DOHH2 (cell line): ENCODE data around the gene SMG6.
"Not testable (repeated sequence)": the region's sequence is repeated elsewhere in the genome, so short reads cannot be mapped to it uniquely, and the experiment has no call there.

ENCODE experiments used
- H3F3A ChIP-seq: fragments of 200-600 bp; sonication (generic), shearing (Covaris generic); 2 replicates; pipeline ENCODE4 v1.6.0; 2016; ENCODE audit warnings: antibody characterized with exemption, mild to moderate bottlenecking; ENCODE audit not compliant: control insufficient read depth, insufficient read depth
- H3K27ac ChIP-seq: fragments of 200-600 bp; sonication (generic); 2 replicates; pipeline ENCODE4 v1.5.1; 2014; ENCODE audit warnings: low read depth, mild to moderate bottlenecking, low read length, moderate library complexity
- H3K27me3 ChIP-seq: fragments of 200-600 bp; sonication (generic); 2 replicates; pipeline ENCODE4 v1.6.1; 2014; ENCODE audit warnings: mild to moderate bottlenecking, low read length, mixed read lengths; ENCODE audit not compliant: control insufficient read depth
- H3K36me3 ChIP-seq: fragments of 200-600 bp; sonication (generic); 2 replicates; pipeline ENCODE4 v1.6.1; 2014; ENCODE audit warnings: mild to moderate bottlenecking, low read length, moderate library complexity, mixed read lengths; ENCODE audit not compliant: control insufficient read depth
- H3K4me1 ChIP-seq: fragments of 200-600 bp; sonication (generic); 2 replicates; pipeline ENCODE4 v1.6.1; 2014; ENCODE audit warnings: mild to moderate bottlenecking, low read length, mixed read lengths; ENCODE audit not compliant: control insufficient read depth
- H3K4me2 ChIP-seq: fragments of 200-600 bp; sonication (generic); 2 replicates; pipeline ENCODE4 v1.6.0; 2014; ENCODE audit warnings: mild to moderate bottlenecking, low read length, moderate library complexity
- H3K4me3 ChIP-seq: fragments of 200-600 bp; sonication (generic); 2 replicates; pipeline ENCODE4 v1.5.1; 2014; ENCODE audit warnings: mild to moderate bottlenecking, low read length, mixed read lengths
- H3K79me2 ChIP-seq: fragments of 200-600 bp; sonication (generic); 2 replicates; pipeline ENCODE4 v1.6.1; 2014; ENCODE audit warnings: mild to moderate bottlenecking, low read length, mixed read lengths; ENCODE audit not compliant: control insufficient read depth
- H3K9me2 ChIP-seq: fragments of 200-600 bp; sonication (generic); replicated peaks from 2 replicates; pipeline ENCODE4 v1.6.1; 2014; ENCODE audit warnings: mild to moderate bottlenecking, low read length, mixed read lengths; ENCODE audit not compliant: control insufficient read depth
- H3K9me3 ChIP-seq: fragments of 200-600 bp; sonication (generic); 2 replicates; pipeline ENCODE4 v1.6.1; 2014; ENCODE audit warnings: antibody characterized with exemption, low read length, mixed read lengths; ENCODE audit not compliant: control insufficient read depth, insufficient read depth
- H4K20me1 ChIP-seq: fragments of 200-600 bp; sonication (generic); 2 replicates; pipeline ENCODE4 v1.6.0; 2014; ENCODE audit warnings: low read depth, mild to moderate bottlenecking, antibody characterized with exemption, low read length, moderate library complexity; ENCODE audit not compliant: control insufficient read depth, insufficient read depth
- CTCF ChIP-seq: fragments of 200-600 bp; sonication (generic); IDR thresholded peaks from one replicate; pipeline ENCODE4 v1.5.1; 2014; ENCODE audit warnings: antibody characterized with exemption, mild to moderate bottlenecking, low read depth, low read length; ENCODE audit not compliant: poor library complexity, severe bottlenecking
- EZH2phosphoT487 ChIP-seq: fragments of 200-600 bp; sonication (generic); IDR thresholded peaks from 2 replicates; pipeline ENCODE4 v1.6.1; 2017; ENCODE audit warnings: borderline replicate concordance, mild to moderate bottlenecking, antibody characterized with exemption, low read length, moderate library complexity, mixed read lengths

The SMG6 gene

GRCh38 chr17:2267354-2267753, 36.2 kb downstream of the SMG6 start:
- no peaks in the 10 kb centered on the region for H3K27me3 ChIP-seq
- H3K4me3 ChIP-seq = no peak overlapping the region
- no peak overlapping the region for H3K4me2 ChIP-seq
- TF ChIP-seq CTCF (no peak), EZH2phosphoT487 (no peak)
- no peaks in the 10 kb centered on the region for H3K4me1 ChIP-seq
- H3K79me2 ChIP-seq = no peaks in the 10 kb centered on the region
- no peak overlapping the region for H3K27ac ChIP-seq
- peaks cover 13% of the 10 kb centered on the region for H3K36me3 ChIP-seq
- no peaks in the 10 kb centered on the region for H3K9me3 ChIP-seq
- no peaks in the 10 kb centered on the region for H3F3A ChIP-seq
- H4K20me1 ChIP-seq = no peaks in the 10 kb centered on the region
- H3K9me2 ChIP-seq = no peaks in the 10 kb centered on the region

GRCh38 chr17:2266865-2267228, 36.7 kb downstream of the SMG6 start:
- no peak overlapping the region for H3K4me2 ChIP-seq
- no peaks in the 10 kb centered on the region for H3F3A ChIP-seq
- no peaks in the 10 kb centered on the region for H4K20me1 ChIP-seq
- no peaks in the 10 kb centered on the region for H3K9me3 ChIP-seq
- no peaks in the 10 kb centered on the region for H3K4me1 ChIP-seq
- H3K9me2 ChIP-seq = no peaks in the 10 kb centered on the region
- no peaks in the 10 kb centered on the region for H3K79me2 ChIP-seq
- H3K27ac ChIP-seq = no peak overlapping the region
- no peak for TF ChIP-seq CTCF
- no peak for TF ChIP-seq EZH2phosphoT487
- H3K4me3 ChIP-seq = no peak overlapping the region
- peaks cover 16% of the 10 kb centered on the region for H3K36me3 ChIP-seq
- H3K27me3 ChIP-seq = no peaks in the 10 kb centered on the region

GRCh38 chr17:2266045-2266864, 37.3 kb downstream of the SMG6 start:
- Histone ChIP-seq H3K4me1 (no peaks in the 10 kb centered on the region), H3K36me3 (peaks cover 19% of the 10 kb centered on the region), H3F3A (no peaks in the 10 kb centered on the region), H3K27ac (no peak overlapping the region), H3K79me2 (no peaks in the 10 kb centered on the region), H3K4me2 (no peak overlapping the region), H3K9me3 (no peaks in the 10 kb centered on the region), H3K27me3 (no peaks in the 10 kb centered on the region), H3K9me2 (no peaks in the 10 kb centered on the region), H3K4me3 (no peak overlapping the region), H4K20me1 (no peaks in the 10 kb centered on the region)
- TF ChIP-seq CTCF = no peak
- no peak for TF ChIP-seq EZH2phosphoT487

- H3K4me2 ChIP-seq, H3K79me2 ChIP-seq, H3K9me2 ChIP-seq, H3K27me3 ChIP-seq, H3K4me3 ChIP-seq, H3F3A ChIP-seq, H4K20me1 ChIP-seq, H3K27ac ChIP-seq, H3K9me3 ChIP-seq, H3K4me1 ChIP-seq: not testable (repeated sequence)
- H3K36me3 ChIP-seq = peaks cover 16% of the 10 kb centered on the region
These were observed 38.4 kb downstream of the SMG6 start for GRCh38 chr17:2265166-2265565.
